CD4-positive, alpha-beta T cell treated with Interleukin-15 for 1 hour (primary cell): ENCODE results near the gene MSGN1.
A peak's percentile ranks its signal among the peaks of the same experiment; 100 is the strongest.

Experiments
- DNase-seq: peaks from one replicate; pipeline ENCODE4 v3.0.0-alpha.2; 2020

Gene MSGN1

DNA sequence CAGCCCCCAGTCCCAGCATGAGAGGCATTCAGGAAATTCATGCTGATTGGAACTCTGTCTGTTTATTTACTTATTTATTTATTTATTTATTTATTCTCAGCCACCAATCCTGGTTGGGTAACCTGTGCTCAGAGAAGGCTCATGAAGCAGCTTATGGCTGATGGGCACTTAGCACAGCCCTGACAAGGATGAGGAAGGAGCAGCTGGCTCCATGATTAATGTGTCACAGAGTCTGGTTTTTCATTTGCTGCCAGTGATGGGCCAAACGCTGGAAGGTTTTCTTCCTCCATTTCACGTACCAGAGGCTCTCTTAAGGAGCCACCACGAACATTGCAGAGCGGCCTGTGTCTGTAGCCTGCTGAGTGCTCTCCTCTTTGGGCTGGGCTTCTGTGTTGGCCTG, 33.9 kb downstream of the MSGN1 start:
- DNase-seq, result no peak

DNA sequence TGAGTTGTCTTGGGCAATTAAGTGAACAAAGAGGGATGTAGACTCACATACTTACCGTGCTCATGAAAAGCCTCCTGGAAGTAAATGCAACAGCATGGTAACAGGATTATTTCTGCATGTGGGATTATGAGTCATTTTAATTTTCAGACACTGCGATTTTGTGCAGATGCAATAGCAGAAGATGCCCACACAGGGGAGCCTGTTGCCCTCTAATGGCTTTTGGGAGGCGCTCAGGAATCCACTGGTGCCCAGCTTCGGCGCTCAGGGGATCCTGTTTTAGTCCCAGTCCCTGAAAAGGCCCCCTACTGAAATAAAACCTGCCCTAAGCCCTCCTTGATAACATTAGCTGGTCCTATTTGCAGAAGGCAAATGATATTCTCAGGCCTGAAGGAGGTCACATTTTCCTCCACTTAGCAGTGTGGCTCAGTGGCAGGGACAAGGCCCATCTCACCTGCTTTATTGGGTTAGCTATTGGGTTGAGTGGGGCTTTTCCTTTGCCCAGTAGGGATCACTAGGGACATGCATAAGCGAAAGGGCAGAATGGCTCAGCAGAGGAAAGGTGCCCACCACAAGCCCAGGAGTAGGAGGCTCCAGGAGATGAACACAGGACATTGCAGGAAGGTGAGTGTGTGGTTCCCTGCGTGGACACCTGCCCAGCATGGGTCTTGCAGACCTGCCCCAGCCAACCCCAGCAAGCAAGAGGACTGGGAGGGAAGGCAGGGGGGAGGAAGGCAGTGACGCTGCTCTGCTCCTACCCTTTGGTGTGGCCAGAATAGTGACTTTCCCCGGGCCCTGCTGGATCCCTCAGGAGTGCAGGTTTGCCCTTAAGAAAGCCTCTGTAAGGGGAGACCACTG, 35.7 kb downstream of the MSGN1 start:
- peak; percentile 22 for DNase-seq

- DNase-seq, result no peak
These were observed 37.5 kb downstream of the MSGN1 start for GRCh38 chr2:17853799-17854198.

DNA sequence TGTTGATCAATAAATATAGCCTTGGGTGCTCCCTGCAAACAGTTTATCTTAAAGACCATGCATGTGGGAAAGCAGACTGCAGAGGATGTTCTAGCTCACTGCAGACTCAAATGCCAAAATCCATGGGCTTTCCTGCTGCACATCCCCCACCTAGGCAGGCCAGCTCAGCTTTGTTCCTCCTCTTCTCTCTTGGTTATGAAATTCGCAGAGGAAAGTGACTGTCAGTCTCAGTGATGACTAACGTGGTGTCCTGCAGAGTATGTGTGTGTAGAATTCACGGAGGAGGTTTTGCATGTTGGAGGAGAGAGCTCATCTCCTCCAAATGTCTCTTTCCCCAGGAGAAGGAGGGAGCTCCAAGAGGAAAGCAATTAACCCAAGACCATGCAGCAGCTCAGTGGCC, 40.8 kb downstream of the MSGN1 start:
- no peak for DNase-seq

GRCh38 chr2:17858064-17858463, 41.8 kb downstream of the MSGN1 start:
- no peak for DNase-seq

GRCh38 chr2:17863539-17863938, 47.3 kb downstream of the MSGN1 start:
- no peak for DNase-seq

GRCh38 chr2:17864676-17865075, 48.4 kb downstream of the MSGN1 start:
- DNase-seq, result no peak

- DNase-seq, result no peak
These were observed 50.9 kb downstream of the MSGN1 start for GRCh38 chr2:17867133-17867532.
